Hematopoietic multipotent progenitor cell treated with erythropoietin and hydrocortisone succinate and interleukin-3 and kit ligand, for 4 days (in vitro differentiated cells): ENCODE measurements around the gene C19orf44.
"Not testable (repeated sequence)": the region's sequence is repeated elsewhere in the genome, so short reads cannot be mapped to it uniquely, and the experiment has no call there.

Experiments used
- DNase-seq: peaks from one replicate; pipeline ENCODE4 v3.0.0-alpha.2; 2015

C19orf44 gene

DNA sequence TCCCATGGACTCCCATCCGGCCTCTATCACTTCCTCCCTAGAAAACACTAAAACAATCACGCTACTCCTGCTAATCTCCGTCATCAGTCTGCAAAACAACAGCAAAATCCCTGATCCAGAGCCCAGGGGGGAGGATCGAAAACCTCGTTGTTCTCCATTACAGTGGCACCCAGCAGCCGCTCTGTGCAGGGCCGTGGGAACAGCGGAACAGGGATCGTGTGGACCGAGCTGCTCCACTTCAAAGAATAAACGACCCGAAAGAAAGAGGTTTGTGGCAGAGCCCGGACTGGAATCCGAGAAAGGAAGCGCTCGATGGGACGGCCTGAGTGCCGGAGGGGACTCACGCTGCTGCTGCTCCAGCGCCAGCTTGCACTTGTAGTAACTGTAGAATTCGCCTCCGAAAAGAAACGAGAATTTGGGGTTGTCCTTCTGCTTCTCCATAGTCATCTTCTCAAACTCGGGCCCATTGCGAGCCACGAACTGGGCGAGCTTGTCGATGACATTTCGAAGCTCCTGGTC is 45.4 kb downstream of the C19orf44 start:
- no peak for DNase-seq

GRCh38 chr19:16542045-16542909 is 46.1 kb downstream of the C19orf44 start, which contains the start of gene CHERP:
Gene CHERP, minus strand, starts transcription at chr19:16542437. Its CDS starts 59 bp downstream, at chr19:16542378.
- peak; percentile 98 for DNase-seq

GRCh38 chr19:16542910-16543472 is 46.8 kb downstream of the C19orf44 start:
- DNase-seq, result peak; percentile 56

DNA sequence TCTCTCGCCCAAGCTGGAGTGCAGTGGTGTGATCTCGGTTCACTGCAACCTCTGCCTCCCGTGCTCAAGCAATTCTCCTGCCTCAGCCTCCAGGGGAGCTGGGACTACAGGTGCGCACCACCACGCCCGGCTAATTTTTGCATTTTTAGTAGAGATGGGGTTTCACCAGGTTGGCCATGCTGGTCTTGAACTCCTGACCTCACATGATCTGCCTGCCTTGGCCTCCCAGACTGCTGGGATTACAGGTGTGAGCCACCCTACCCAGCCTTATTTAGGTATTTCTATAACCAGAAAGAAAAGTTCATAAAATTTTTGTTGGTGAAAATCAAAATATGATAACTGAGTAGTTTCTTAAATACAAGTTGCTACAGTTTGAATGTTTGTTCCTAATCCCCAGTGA is 47.5 kb downstream of the C19orf44 start:
- not testable (repeated sequence) for DNase-seq

DNA sequence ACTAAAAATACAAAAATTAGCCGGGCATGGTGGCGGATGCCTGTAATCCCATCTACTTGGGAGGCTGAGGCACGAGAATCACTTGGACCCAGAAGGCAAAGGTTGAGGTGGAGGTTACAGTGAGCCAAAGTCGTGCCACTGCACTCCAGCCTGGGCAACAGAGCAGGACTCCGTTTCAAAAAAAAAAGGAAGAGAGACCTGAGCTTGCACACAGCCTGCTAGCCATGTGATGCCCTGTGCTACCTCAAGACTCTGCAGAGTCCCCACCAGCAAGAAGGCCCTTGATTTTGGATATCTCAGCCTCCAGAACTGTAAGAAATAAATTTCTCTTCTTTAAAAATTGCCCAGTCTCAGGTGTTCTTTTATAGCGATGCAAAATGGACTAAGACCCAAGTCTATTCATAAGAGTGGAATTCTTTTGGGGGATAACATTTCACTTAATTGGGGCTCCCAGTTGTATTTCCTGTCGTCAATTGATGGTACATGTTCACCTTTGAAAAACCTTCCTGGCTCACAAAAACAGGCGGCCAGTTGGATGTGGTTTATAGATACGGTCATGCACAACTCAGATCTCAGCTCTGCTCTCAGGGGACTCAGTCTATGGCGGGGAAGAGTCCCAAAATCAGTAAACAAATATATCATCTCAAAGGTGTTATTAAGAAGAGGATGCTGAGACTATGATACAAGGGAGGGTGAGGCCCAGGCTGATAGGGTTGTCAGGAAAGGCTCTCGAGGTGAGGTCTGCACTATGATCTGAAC is 48.5 kb downstream of the C19orf44 start:
- DNase-seq, result no peak

DNA sequence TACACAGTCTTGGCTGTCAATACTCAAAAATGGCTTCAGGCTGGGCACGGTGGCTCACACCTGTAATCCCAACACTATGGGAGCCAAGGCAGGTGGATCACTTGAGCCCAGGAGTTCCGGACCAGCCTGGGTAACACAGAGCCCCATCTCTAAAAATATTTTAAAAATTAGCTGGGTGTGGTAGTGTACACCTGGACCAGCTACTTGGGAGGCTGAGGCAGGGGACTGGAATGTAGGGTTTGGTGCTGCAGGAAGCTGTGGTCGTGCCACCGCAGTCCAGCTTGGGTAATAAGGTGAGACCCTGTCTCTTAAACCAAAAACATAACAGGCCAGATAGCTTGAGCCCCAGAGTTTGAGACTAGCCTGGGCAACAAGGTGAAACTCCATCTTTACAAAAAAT is 52.8 kb downstream of the C19orf44 start:
- DNase-seq, result no peak

- not testable (repeated sequence) for DNase-seq
Measured at GRCh38 chr19:16551902-16552301, 55.7 kb downstream of the C19orf44 start.

DNA sequence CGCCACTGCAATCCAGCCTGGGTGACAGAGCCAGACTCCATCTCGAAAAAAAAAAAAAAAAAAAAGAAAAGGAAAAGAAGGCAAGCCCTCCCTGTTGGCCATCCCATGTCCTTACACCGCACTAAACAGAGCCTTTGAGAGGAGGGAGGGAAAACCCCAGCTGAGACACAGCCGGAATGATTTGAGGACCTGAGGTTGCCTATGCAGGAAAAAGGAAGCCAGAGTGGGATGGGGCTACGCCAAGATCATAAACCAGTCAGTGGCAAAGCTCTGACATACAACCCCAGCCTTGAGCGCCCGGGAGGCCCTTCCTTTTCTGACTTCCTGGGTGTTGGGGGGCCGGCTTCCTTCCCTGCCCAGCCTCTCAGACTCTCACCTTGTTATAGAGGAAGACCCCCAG is 58.6 kb downstream of the C19orf44 start:
- no peak for DNase-seq

DNA sequence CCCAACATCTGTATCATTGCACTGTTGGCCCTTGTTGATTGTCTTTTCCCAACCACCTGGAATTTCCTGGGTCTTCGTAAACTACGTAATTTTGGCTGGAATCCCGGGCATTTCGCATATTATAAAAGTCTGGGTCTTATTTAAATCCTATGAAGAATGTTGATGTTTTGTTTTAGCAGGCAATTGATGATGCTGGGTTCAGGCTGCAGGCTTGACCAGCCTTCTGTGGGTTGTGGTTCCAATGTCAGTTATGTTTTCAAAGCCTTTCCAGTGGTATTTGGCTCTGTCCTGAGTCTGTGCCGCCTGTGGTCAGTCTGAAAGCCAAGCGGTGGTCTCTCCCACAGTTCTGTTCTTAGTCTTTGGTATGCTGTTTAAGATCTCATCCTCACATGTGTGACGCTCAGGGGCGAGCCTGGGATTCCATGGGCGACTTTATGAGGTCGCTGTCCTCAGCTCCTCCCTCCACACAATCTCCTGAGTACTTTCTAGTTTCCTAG is 63.6 kb downstream of the C19orf44 start:
- no peak for DNase-seq

DNA sequence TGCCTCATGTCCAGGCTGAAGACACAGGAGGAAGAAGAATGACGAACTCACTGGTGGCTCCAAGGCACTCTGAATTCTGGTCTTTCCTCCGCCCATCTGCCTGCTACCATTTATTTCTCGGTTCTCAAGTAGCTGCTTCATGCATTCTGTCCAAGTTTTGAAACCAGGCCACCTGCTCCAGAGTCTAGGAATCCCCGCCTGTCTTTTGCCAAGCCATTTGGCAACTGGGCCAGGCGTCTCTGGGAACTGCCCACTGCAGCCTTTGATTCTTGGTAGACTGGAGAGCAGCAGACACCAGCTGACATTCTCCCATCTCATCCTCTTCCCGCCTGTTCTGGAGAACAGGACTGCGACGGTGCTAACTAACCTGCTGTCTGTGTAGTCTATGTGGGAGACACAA is 65.2 kb downstream of the C19orf44 start:
- no peak for DNase-seq

DNA sequence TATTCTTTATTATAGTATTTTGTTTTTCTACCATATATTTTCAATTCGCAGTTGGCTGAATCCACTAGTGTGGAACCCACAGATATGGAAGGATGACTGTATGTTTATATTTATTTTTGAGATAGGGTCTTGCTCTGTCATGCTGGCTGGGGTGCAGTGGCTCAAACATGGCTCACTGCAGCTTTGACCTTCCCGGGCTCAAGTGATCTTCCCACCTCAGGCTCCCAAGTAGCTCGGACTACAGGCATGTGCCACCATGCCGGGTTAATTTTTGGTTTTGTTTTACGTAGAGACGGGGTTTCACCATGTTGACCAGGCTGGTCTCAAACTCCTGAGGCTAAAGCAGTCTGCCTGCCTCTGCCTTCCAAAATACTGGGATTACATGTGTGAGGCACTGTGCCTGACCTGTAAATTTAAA is 66.4 kb downstream of the C19orf44 start:
- no peak for DNase-seq

DNA sequence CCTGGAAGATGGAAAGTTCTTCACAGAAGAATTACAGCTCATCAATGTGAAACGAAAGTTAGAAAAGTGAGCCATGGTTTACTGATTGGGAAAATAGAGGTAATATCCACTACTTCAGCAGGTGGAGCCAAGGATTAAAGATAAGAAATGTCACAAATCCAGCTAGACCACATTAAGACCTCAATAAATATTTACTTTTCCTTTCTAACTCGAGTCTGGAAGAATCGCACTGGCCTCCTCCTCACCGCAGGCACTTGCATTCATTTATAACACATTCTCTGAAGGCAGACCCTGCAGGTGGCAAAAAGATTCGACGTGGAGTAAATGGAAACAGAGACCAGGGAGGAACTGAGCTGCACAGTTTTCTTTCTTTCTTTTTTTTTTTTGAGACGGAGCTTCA is 68.6 kb downstream of the C19orf44 start:
- no peak for DNase-seq

DNA sequence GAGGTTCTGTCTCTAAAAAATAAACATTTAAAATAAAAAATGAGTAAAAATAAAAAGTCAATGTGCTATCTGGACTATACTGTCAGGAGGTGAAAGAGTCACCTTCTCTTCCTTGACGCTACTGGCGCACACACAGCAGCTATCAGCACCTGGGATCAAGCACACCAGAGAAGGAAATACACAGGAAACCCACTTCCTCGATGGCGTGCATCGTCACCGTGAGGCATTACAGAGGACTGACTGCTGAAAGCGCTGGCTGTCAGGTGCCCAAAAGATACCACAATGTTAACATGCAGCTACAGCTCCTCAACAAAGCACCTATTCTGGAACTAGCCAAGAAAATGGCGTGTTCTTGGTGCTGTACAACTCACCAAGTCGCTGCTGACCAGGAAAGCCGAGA is 70.0 kb downstream of the C19orf44 start:
- peak; percentile 84 for DNase-seq

DNA sequence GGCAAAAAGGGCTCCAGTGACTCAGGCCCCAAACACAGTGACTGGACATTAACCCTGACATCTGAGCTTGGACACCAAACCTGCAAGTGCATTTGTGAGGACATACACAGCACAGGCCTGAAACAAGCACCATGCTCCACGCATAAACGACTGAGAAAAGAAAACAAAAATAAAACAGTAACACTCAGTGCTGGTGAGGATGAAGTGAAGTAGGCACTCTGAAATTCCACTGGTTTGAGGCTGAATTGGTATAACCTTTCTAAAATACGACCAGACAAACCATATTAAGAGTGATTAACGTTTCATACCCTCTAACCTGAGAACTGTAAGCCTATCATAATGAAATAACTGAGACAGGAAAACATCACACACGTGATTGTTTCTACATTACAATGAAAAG is 70.5 kb downstream of the C19orf44 start:
- no peak for DNase-seq

GRCh38 chr19:16569609-16570320 is 73.6 kb downstream of the C19orf44 start:
- DNase-seq, result no peak
